Endothelial cell of umbilical vein (primary cell): ENCODE results near the gene AKAP13.

ENCODE experiments used
- CTCF ChIP-seq, 2 donors: IDR thresholded peaks; 1 replicate in 1 of 2; 2 replicates in 1 of 2; pipeline ENCODE4 v1.5.1; 2011; ENCODE audit warnings: low read length in 2 of 2, mild to moderate bottlenecking in 2 of 2, moderate library complexity in 2 of 2, control low read depth in 1 of 2, inconsistent platforms in 1 of 2, low read depth in 1 of 2; ENCODE audit not compliant: insufficient read depth in 1 of 2; ENCODE audit errors: extremely low read depth in 1 of 2
- EZH2 ChIP-seq: IDR thresholded peaks from 2 replicates; pipeline ENCODE4 v1.6.1; 2012; ENCODE audit warnings: borderline replicate concordance, low read depth, mild to moderate bottlenecking, moderate library complexity, low read length, inconsistent platforms; ENCODE audit not compliant: severe bottlenecking
- JUN ChIP-seq: IDR thresholded peaks from 2 replicates; pipeline ENCODE4 v1.6.1; 2011; ENCODE audit warnings: borderline replicate concordance, low read depth; ENCODE audit not compliant: insufficient read length, insufficient read depth
- MAX ChIP-seq: IDR thresholded peaks from 2 replicates; pipeline ENCODE4 v1.6.1; 2011; ENCODE audit not compliant: insufficient read depth, insufficient read length
- MYC ChIP-seq: IDR thresholded peaks from one replicate; pipeline ENCODE4 v1.6.1; 2011; ENCODE audit warnings: mild to moderate bottlenecking, low read depth, low read length
- POLR2A ChIP-seq: IDR thresholded peaks from 2 replicates; pipeline ENCODE4 v1.6.1; 2012; ENCODE audit warnings: low read depth, mild to moderate bottlenecking, control low read depth, low read length
- POLR2AphosphoS5 ChIP-seq: IDR thresholded peaks from 2 replicates; pipeline ENCODE4 v1.6.1; 2012; ENCODE audit warnings: low read depth, mild to moderate bottlenecking, control low read depth, low read length, moderate library complexity; ENCODE audit not compliant: insufficient read depth

GRCh38 chr15:85704720-85705429, 324.5 kb downstream of the AKAP13 start:
- TF ChIP-seq CTCF (IDR thresholded peaks at IDR 0.05; ENCODE audit: extremely low read depth in 1 of 2, insufficient read depth in 1 of 2, low read depth in 1 of 2, low read length in 2 of 2) (no peak), POLR2A (no peak), MYC (no peak), MAX (no peak), POLR2AphosphoS5 (no peak), EZH2 (no peak), JUN (no peak)
